Panc1 (cell line): ENCODE results near the gene SIVA1. TPM values are rescaled to one million over a fixed set of nuclear protein-coding genes. Genes with fewer than 3 reads are reported as not detected.

Experiments used
- ATAC-seq: fragments of 200-7000 bp; cut with Tn5 transposase; 2 replicates; pipeline ENCODE4 v1.9.1; 2020; ENCODE audit warnings: mild to moderate bottlenecking, moderate library complexity
- BruUV-seq: library from RNA; stranded (reverse); fragments of 400-500 nt; replicated peaks from 2 replicates; lab custom pipeline; 2021; lab: Mats Ljungman, UMichigan
- CTCF ChIA-PET: fragments of 300-600 bp; sonication (Branson Sonifier 250); formaldehyde crosslinking; loops from one replicate; lab custom pipeline; 2022; ENCODE audit warnings: antibody characterized with exemption; lab: Charles Lee
- POLR2A ChIA-PET: fragments of 300-600 bp; sonication (Branson Sonifier 250); formaldehyde crosslinking; loops from one replicate; lab custom pipeline; 2022; ENCODE audit warnings: antibody characterized with exemption; lab: Charles Lee
- DNase-seq: peaks from one replicate; pipeline ENCODE4 v3.0.0-alpha.2; 2010; ENCODE audit warnings: low read depth, low spot score
- H3K27ac ChIP-seq: 2 replicates; pipeline ENCODE4 v1.5.1; 2011; ENCODE audit warnings: mild to moderate bottlenecking, low read length, inconsistent platforms
- H3K27me3 ChIP-seq: fragments of 200-500 bp; sonication (Bioruptor generic); 2 replicates; pipeline ENCODE4 v1.6.0; 2014; ENCODE audit warnings: low read length, inconsistent platforms; ENCODE audit not compliant: control insufficient read depth, insufficient read depth
- H3K36me3 ChIP-seq: fragments of 200-500 bp; sonication (Bioruptor generic); 2 replicates; pipeline ENCODE4 v1.5.1; 2014; ENCODE audit warnings: inconsistent platforms, mild to moderate bottlenecking, low read length, moderate library complexity; ENCODE audit not compliant: control insufficient read depth, insufficient read depth
- H3K4me1 ChIP-seq: 2 replicates; pipeline ENCODE4 v1.5.1; 2011; ENCODE audit warnings: inconsistent platforms, mild to moderate bottlenecking, low read length, moderate library complexity; ENCODE audit not compliant: control insufficient read depth, insufficient read depth
- H3K4me3 ChIP-seq, 2 experiments: 2 replicates each; pipeline ENCODE4 v1.5.1; 2011 to 2012; ENCODE audit warnings: low read depth in 2 of 2, low read length in 2 of 2, mild to moderate bottlenecking in 2 of 2, inconsistent platforms in 1 of 2, moderate library complexity in 1 of 2
- H3K9me3 ChIP-seq: fragments of 200-500 bp; sonication (Bioruptor generic); 2 replicates; pipeline ENCODE4 v1.5.1; 2014; ENCODE audit warnings: low read depth, mild to moderate bottlenecking, inconsistent platforms, low read length, moderate library complexity; ENCODE audit not compliant: control insufficient read depth, insufficient read depth
- POLR2AphosphoS5 ChIP-seq: IDR thresholded peaks from 2 replicates; pipeline ENCODE4 v1.6.1; 2012; ENCODE audit warnings: mild to moderate bottlenecking, low read depth, low read length, moderate library complexity
- SIN3A ChIP-seq: IDR thresholded peaks from 2 replicates; pipeline ENCODE4 v1.6.1; 2012; ENCODE audit warnings: low read depth, mild to moderate bottlenecking, low read length, moderate library complexity, borderline replicate concordance; ENCODE audit not compliant: insufficient read depth
- TCF7L2 ChIP-seq: IDR thresholded peaks from 2 replicates; pipeline ENCODE4 v1.6.1; 2011; ENCODE audit warnings: mild to moderate bottlenecking, low read depth, low read length, inconsistent platforms
- in situ Hi-C: cut with HindIII; loops from 2 replicates; pipeline ENCODE4 v1.10.0; 2016; ENCODE audit warnings: low sequenced_read_pairs, low pct_unique_long_range_greater_than_20kb
- intact Hi-C: fragments of 100-400 bp; cut with micrococcal nuclease; formaldehyde crosslinking; loops from one replicate; pipeline ENCODE4 v1.10.0; 2022; ENCODE audit not compliant: unreplicated experiment
- total RNA-seq: library from RNA; stranded (reverse); gene quantifications from one replicate; pipeline ENCODE4 v1.2.1, GENCODE V29; 2021; ENCODE audit not compliant: unreplicated experiment
- TF ChIP-seq, protein P1 (sequence below): fragments of 450-650 bp; IDR thresholded peaks from 2 replicates; pipeline ENCODE4 v1.5.1; 2017; ENCODE audit warnings: mild to moderate bottlenecking
- TF ChIP-seq, protein P2 (sequence below), 2 experiments: IDR thresholded peaks; 2 replicates each; pipeline ENCODE4 v1.6.1; 2011 to 2012; ENCODE audit warnings: low read depth in 2 of 2, control low read depth in 1 of 2, low read length in 1 of 2, mild to moderate bottlenecking in 1 of 2, moderate library complexity in 1 of 2; ENCODE audit not compliant: insufficient read depth in 1 of 2

The SIVA1 gene
- total RNA-seq, 1 experiment from 2014 or later: 100 TPM

DNA sequence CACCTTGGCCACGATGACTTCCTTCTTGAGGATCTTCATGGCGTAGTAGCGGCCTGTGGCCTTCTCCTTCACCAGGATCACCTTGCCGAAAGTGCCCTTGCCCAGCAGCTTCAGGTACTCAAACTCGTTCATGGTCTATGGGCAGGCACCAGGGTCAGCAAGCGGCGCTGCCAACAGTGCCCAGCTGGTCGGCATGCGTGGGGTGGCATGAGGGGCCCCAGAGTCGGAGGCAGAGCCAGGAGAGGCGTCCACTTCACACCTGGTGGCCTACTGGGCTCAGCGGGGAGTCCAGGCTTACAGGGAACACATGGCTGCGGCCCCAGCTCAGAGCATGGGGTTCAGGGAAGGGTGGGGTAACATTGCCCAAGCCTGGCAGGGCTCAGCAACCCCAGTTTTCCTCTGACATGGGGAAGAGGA lies 22.1 kb downstream of the SIVA1 start:
- Histone ChIP-seq H3K27ac (no peak overlapping the region), H3K36me3 (no peaks in the 10 kb centered on the region; the same call in none of the 2 replicates)
- in situ Hi-C loops: no loop called here

DNA sequence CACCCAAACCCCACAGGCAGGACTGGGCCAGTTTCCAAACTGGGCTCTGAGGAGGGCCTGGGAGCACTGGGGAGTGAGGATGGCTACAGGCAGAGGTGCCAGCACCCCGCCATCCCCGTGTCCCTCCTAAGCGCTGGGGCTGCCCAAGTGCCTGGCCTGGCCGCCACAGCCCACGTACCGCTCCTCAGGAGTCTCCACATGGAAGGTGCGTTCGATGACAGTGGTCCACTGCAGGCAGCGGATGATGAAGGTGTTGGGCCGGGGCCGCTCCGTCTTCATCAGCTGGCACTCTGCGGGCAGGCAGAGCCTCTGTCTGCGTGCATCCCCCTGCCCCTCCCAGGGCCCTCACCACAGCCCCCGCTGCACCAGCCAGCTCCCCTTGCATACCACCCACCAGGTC lies 23.5 kb downstream of the SIVA1 start:
- intact Hi-C loops: no loop called here
- Histone ChIP-seq H3K9me3 (no peaks in the 10 kb centered on the region), H3K27me3 (no peaks in the 10 kb centered on the region), H3K4me1 (no peaks in the 10 kb centered on the region), H3K27ac (no peak overlapping the region), H3K36me3 (no peaks in the 10 kb centered on the region; the same call in none of the 2 replicates), H3K4me3 (no peak overlapping the region)
- BruUV-seq: no TSS peak
- DNase-seq: no peak
- no peak for ATAC-seq
- ChIA-PET CTCF (no interaction called here), POLR2A (no interaction called here)
- TF ChIP-seq, protein P1, sequence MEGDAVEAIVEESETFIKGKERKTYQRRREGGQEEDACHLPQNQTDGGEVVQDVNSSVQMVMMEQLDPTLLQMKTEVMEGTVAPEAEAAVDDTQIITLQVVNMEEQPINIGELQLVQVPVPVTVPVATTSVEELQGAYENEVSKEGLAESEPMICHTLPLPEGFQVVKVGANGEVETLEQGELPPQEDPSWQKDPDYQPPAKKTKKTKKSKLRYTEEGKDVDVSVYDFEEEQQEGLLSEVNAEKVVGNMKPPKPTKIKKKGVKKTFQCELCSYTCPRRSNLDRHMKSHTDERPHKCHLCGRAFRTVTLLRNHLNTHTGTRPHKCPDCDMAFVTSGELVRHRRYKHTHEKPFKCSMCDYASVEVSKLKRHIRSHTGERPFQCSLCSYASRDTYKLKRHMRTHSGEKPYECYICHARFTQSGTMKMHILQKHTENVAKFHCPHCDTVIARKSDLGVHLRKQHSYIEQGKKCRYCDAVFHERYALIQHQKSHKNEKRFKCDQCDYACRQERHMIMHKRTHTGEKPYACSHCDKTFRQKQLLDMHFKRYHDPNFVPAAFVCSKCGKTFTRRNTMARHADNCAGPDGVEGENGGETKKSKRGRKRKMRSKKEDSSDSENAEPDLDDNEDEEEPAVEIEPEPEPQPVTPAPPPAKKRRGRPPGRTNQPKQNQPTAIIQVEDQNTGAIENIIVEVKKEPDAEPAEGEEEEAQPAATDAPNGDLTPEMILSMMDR: no peak
- TF ChIP-seq SIN3A (no peak), POLR2AphosphoS5 (no peak), TCF7L2 (no peak)
- TF ChIP-seq, protein P2, sequence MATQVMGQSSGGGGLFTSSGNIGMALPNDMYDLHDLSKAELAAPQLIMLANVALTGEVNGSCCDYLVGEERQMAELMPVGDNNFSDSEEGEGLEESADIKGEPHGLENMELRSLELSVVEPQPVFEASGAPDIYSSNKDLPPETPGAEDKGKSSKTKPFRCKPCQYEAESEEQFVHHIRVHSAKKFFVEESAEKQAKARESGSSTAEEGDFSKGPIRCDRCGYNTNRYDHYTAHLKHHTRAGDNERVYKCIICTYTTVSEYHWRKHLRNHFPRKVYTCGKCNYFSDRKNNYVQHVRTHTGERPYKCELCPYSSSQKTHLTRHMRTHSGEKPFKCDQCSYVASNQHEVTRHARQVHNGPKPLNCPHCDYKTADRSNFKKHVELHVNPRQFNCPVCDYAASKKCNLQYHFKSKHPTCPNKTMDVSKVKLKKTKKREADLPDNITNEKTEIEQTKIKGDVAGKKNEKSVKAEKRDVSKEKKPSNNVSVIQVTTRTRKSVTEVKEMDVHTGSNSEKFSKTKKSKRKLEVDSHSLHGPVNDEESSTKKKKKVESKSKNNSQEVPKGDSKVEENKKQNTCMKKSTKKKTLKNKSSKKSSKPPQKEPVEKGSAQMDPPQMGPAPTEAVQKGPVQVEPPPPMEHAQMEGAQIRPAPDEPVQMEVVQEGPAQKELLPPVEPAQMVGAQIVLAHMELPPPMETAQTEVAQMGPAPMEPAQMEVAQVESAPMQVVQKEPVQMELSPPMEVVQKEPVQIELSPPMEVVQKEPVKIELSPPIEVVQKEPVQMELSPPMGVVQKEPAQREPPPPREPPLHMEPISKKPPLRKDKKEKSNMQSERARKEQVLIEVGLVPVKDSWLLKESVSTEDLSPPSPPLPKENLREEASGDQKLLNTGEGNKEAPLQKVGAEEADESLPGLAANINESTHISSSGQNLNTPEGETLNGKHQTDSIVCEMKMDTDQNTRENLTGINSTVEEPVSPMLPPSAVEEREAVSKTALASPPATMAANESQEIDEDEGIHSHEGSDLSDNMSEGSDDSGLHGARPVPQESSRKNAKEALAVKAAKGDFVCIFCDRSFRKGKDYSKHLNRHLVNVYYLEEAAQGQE (IDR thresholded peaks at IDR 0.05; ENCODE audit: insufficient read depth in 1 of 2, low read depth in 2 of 2, low read length in 1 of 2): no peak
- in situ Hi-C loops: no loop called here

More for the DNA sequence above, 22.1 kb downstream of the SIVA1 start:
- ATAC-seq: no peak
- Histone ChIP-seq H3K27me3 (no peaks in the 10 kb centered on the region), H3K9me3 (no peaks in the 10 kb centered on the region), H3K4me1 (peaks cover 5% of the 10 kb centered on the region), H3K4me3 (no peak overlapping the region)
- POLR2A ChIA-PET: no interaction called here
- intact Hi-C loops: no loop called here
- CTCF ChIA-PET: no interaction called here
- no peak for DNase-seq
- TF ChIP-seq, protein P2 (IDR thresholded peaks at IDR 0.05; ENCODE audit: insufficient read depth in 1 of 2, low read depth in 2 of 2, low read length in 1 of 2): no peak
- TF ChIP-seq, protein P1: no peak
- no peak for TF ChIP-seq POLR2AphosphoS5
- no peak for TF ChIP-seq TCF7L2
- TF ChIP-seq SIN3A: no peak
- no TSS peak for BruUV-seq
